IMR-90 (cell line): ENCODE measurements around the gene ADISSP. TPM values are rescaled to one million over a fixed set of nuclear protein-coding genes. Genes with fewer than 3 reads are reported as not detected.

ENCODE experiments used
- ATAC-seq: fragments of 200-7000 bp; cut with Tn5 transposase; 2 replicates; pipeline ENCODE4 v1.9.1; 2020; ENCODE audit warnings: low read depth, mild to moderate bottlenecking, moderate library complexity
- BruUV-seq: library from RNA; stranded (reverse); fragments of 400-500 nt; replicated peaks from 2 replicates; lab custom pipeline; 2021; lab: Mats Ljungman, UMichigan
- CTCF ChIA-PET: fragments of 300-600 bp; formaldehyde crosslinking; extraction: SDS; loops from one replicate; lab custom pipeline; 2021; ENCODE audit warnings: antibody characterized with exemption; lab: Yijun Ruan, JAX
- POLR2A ChIA-PET: fragments of 300-600 bp; sonication (Branson Sonifier 250); formaldehyde crosslinking; loops from one replicate; lab custom pipeline; 2022; ENCODE audit warnings: antibody characterized with exemption; ENCODE audit not compliant: unreplicated experiment; lab: Charles Lee
- DNase-seq: peaks from one replicate; pipeline ENCODE4 v3.0.0; 2013
- H2AFZ ChIP-seq: replicated peaks from 2 replicates; pipeline ENCODE3; 2013; ENCODE audit warnings: low read length, mild to moderate bottlenecking; ENCODE audit not compliant: poor library complexity
- H2AK5ac ChIP-seq: 2 replicates; pipeline ENCODE4 v1.6.1; 2013; ENCODE audit warnings: low read depth, low read length, inconsistent platforms
- H2AK9ac ChIP-seq: replicated peaks from 2 replicates; pipeline ENCODE3; 2013; ENCODE audit warnings: mild to moderate bottlenecking, low read depth, low read length, moderate library complexity; ENCODE audit not compliant: poor library complexity
- H2BK120ac ChIP-seq: 2 replicates; pipeline ENCODE4 v1.6.1; 2013; ENCODE audit warnings: low read depth, low read length, inconsistent platforms
- H2BK15ac ChIP-seq: 3 replicates; pipeline ENCODE4 v1.6.1; 2013; ENCODE audit warnings: low read depth, low read length, inconsistent platforms
- H2BK20ac ChIP-seq: 2 replicates; pipeline ENCODE4 v1.6.1; 2013; ENCODE audit warnings: low read depth, mild to moderate bottlenecking, inconsistent platforms, low read length, moderate library complexity
- H2BK5ac ChIP-seq: 2 replicates; pipeline ENCODE4 v1.6.1; 2013; ENCODE audit warnings: mild to moderate bottlenecking, low read depth, low read length, inconsistent platforms; ENCODE audit not compliant: poor library complexity, severe bottlenecking
- H3K14ac ChIP-seq: replicated peaks from 2 replicates; pipeline ENCODE4 v1.6.1; 2013; ENCODE audit warnings: low read depth, low read length, inconsistent platforms
- H3K18ac ChIP-seq: 2 replicates; pipeline ENCODE4 v1.6.1; 2013; ENCODE audit warnings: low read depth, low read length, control low read depth
- H3K23ac ChIP-seq: 2 replicates; pipeline ENCODE4 v1.6.1; 2013; ENCODE audit warnings: low read depth, low read length, inconsistent platforms
- H3K27ac ChIP-seq: 2 replicates; pipeline ENCODE4 v1.5.1; 2013; ENCODE audit warnings: mild to moderate bottlenecking, control low read depth, low read length; ENCODE audit not compliant: insufficient read depth
- H3K27me3 ChIP-seq: 2 replicates; pipeline ENCODE4 v1.6.1; 2013; ENCODE audit warnings: low read length; ENCODE audit not compliant: control insufficient read depth, insufficient read depth
- H3K36me3 ChIP-seq: 2 replicates; pipeline ENCODE4 v1.6.1; 2013; ENCODE audit warnings: low read length, mixed read lengths; ENCODE audit not compliant: control insufficient read depth, insufficient read depth
- H3K4ac ChIP-seq: 2 replicates; pipeline ENCODE4 v1.6.1; 2013; ENCODE audit warnings: low read depth, low read length, inconsistent platforms
- H3K4me1 ChIP-seq: 2 replicates; pipeline ENCODE4 v1.6.1; 2013; ENCODE audit warnings: low read length, mixed read lengths; ENCODE audit not compliant: control insufficient read depth, insufficient read depth
- H3K4me2 ChIP-seq: 2 replicates; pipeline ENCODE4 v1.6.1; 2013; ENCODE audit warnings: low read depth, mild to moderate bottlenecking, control low read depth, low read length, moderate library complexity
- H3K4me3 ChIP-seq: 2 replicates; pipeline ENCODE4 v1.5.1; 2013; ENCODE audit warnings: low read depth, mild to moderate bottlenecking, control low read depth, low read length, moderate library complexity; ENCODE audit not compliant: insufficient read depth
- H3K56ac ChIP-seq: 2 replicates; pipeline ENCODE4 v1.6.1; 2013; ENCODE audit warnings: low read length, inconsistent platforms; ENCODE audit not compliant: insufficient read depth; ENCODE audit errors: extremely low read depth
- H3K79me1 ChIP-seq, 2 experiments: 2 replicates each; pipeline ENCODE4 v1.6.1; 2013; ENCODE audit warnings: low read length in 2 of 2, inconsistent platforms in 1 of 2, low read depth in 1 of 2
- H3K9ac ChIP-seq: 2 replicates; pipeline ENCODE4 v1.6.1; 2013; ENCODE audit warnings: low read depth, low read length, control low read depth
- H3K9me1 ChIP-seq: 2 replicates; pipeline ENCODE4 v1.6.1; 2013; ENCODE audit warnings: low read length, inconsistent platforms; ENCODE audit not compliant: insufficient read depth
- H3K9me3 ChIP-seq: 2 replicates; pipeline ENCODE4 v1.6.1; 2013; ENCODE audit warnings: low read length; ENCODE audit not compliant: control insufficient read depth, insufficient read depth
- H4K20me1 ChIP-seq: 2 replicates; pipeline ENCODE4 v1.6.1; 2013; ENCODE audit warnings: low read length, inconsistent platforms; ENCODE audit not compliant: insufficient read depth
- H4K5ac ChIP-seq: 2 replicates; pipeline ENCODE4 v1.6.1; 2013; ENCODE audit warnings: mild to moderate bottlenecking, low read depth, low read length, control low read depth
- H4K8ac ChIP-seq, 2 experiments: 2 replicates each; pipeline ENCODE4 v1.6.1; 2013; ENCODE audit warnings: low read depth in 2 of 2, low read length in 2 of 2, control low read depth in 1 of 2, inconsistent platforms in 1 of 2
- H4K91ac ChIP-seq: 2 replicates; pipeline ENCODE4 v1.6.1; 2013; ENCODE audit warnings: low read depth, low read length, inconsistent platforms; ENCODE audit not compliant: insufficient read depth
- CTCF ChIP-seq: conservative IDR thresholded peaks from 2 replicates; pipeline ENCODE4 v1.5.1; 2012; ENCODE audit warnings: mild to moderate bottlenecking, low read depth, low read length, improper control_type of control experiment
- ELK1 ChIP-seq: fragments of 150-350 bp; IDR thresholded peaks from 2 replicates; pipeline ENCODE4 v1.6.1; 2016; ENCODE audit warnings: low read depth, mild to moderate bottlenecking, low read length, moderate library complexity, borderline replicate concordance
- FOS ChIP-seq: fragments of 150-350 bp; IDR thresholded peaks from 2 replicates; pipeline ENCODE4 v1.6.1; 2016; ENCODE audit warnings: low read depth, low read length
- MXI1 ChIP-seq: IDR thresholded peaks from 2 replicates; pipeline ENCODE4 v1.6.1; 2012; ENCODE audit warnings: low read depth, mild to moderate bottlenecking, low read length, moderate library complexity, borderline replicate concordance
- NFE2L2 ChIP-seq: fragments of 150-350 bp; IDR thresholded peaks from 2 replicates; pipeline ENCODE4 v1.6.1; 2016; ENCODE audit warnings: low read depth, mild to moderate bottlenecking, low read length
- RAD21 ChIP-seq: IDR thresholded peaks from 2 replicates; pipeline ENCODE4 v1.6.1; 2012; ENCODE audit warnings: low read length, improper control_type of control experiment
- RFX5 ChIP-seq: IDR thresholded peaks from 2 replicates; pipeline ENCODE4 v1.8.0; 2012; ENCODE audit warnings: low read depth, mild to moderate bottlenecking, low read length, moderate library complexity
- SMC3 ChIP-seq: fragments of 150-350 bp; IDR thresholded peaks from 2 replicates; pipeline ENCODE4 v1.6.1; 2016; ENCODE audit warnings: low read depth, mild to moderate bottlenecking, antibody characterized with exemption, low read length, moderate library complexity
- USF2 ChIP-seq: fragments of 150-350 bp; IDR thresholded peaks from 2 replicates; pipeline ENCODE4 v1.6.1; 2017; ENCODE audit warnings: mild to moderate bottlenecking, antibody characterized with exemption, low read length, low read depth
- WGBS, 2 experiments: methylation state at CpG; one replicate each; pipeline versions ENCODE4 v1.1.5 to v1.1.7; 2013; ENCODE audit warnings: missing lambda C conversion rate in 2 of 2; ENCODE audit not compliant: insufficient read length in 1 of 2; ENCODE audit errors: extremely low coverage in 2 of 2; 5-methylcytosine and 5-hydroxymethylcytosine counted together
- dilution Hi-C: fragments of 300-500 bp; cut with HindIII; formaldehyde crosslinking; loops from one replicate; pipeline ENCODE4 v1.14.3; 2018; ENCODE audit warnings: low sequenced_read_pairs; ENCODE audit not compliant: unreplicated experiment
- in situ Hi-C: fragments of 300-500 bp; cut with MboI; formaldehyde crosslinking; loops from 3 replicates; pipeline ENCODE4 v1.14.3; 2019; ENCODE audit warnings: low sequenced_read_pairs, inconsistent platforms, mixed read lengths
- intact Hi-C: fragments of 100-400 bp; cut with micrococcal nuclease; formaldehyde crosslinking; loops from 2 replicates; pipeline ENCODE4 v1.10.0; 2022
- polyA plus RNA-seq, 3 experiments: library from polyadenylated mRNA; depleted of rRNA; stranded (reverse); fragments of >200 nt; gene quantifications; 2 replicates each; pipeline ENCODE4 v1.2.3, GENCODE V29; 2012; ENCODE audit warnings: low replicate concordance in 1 of 3
- total RNA-seq: library from RNA; depleted of rRNA; stranded (reverse); fragments of >200 nt; gene quantifications from 2 replicates; pipeline ENCODE4 v1.2.3, GENCODE V29; 2012

The ADISSP gene
- total and polyA plus RNA-seq, 2 of the 4 experiments (the other 2 are of a cell fraction) = 31.9 to 58.2 TPM

- ChIA-PET POLR2A (interaction anchor here (1.3 to 1.5 kb wide), 2 partner anchors 31 to 33 kb away, joined by 4 to 5 read pairs; no protein-coding TSS in a partner anchor), CTCF (interaction anchor here (0.6 to 2.6 kb wide), 7 partner anchors 9 to 304 kb away, joined by 3 to 18 read pairs (median 4); partner anchors contain the start of genes ADISSP and AP5S1)
- no peak overlapping the region for H2BK20ac ChIP-seq
- BruUV-seq = no TSS peak
- peak overlapping the region; percentile 38; the same call in 1 of the 2 replicates for H4K91ac ChIP-seq
- 0 out of 2 replicates have a peak overlapping the region, but pooled peaks have one; percentile 33 for H3K23ac ChIP-seq
- DNase-seq = peak; percentile 22
- H3K36me3 ChIP-seq = peaks cover 11% of the 10 kb centered on the region
- no peak overlapping the region for H2AFZ ChIP-seq
- H3K14ac ChIP-seq = no peak overlapping the region
- H3K27ac ChIP-seq = no peak overlapping the region
- WGBS, 2 experiments = 88% methylated on average over 1 of the region's 5 CpGs; no CpG with 5 or more reads in 1 of the 2 experiments
- no peak overlapping the region for H4K8ac ChIP-seq
- peak overlapping the region; percentile 63; the same call in 1 of the 2 replicates for H3K4me2 ChIP-seq
- H3K9ac ChIP-seq = peak overlapping the region; percentile 46; the same call in 1 of the 2 replicates
- 0 out of 2 replicates have a peak overlapping the region, but pooled peaks have one; percentile 28 for H2AK5ac ChIP-seq
- no peak overlapping the region for H4K5ac ChIP-seq
- H3K9me3 ChIP-seq = no peaks in the 10 kb centered on the region
- H2BK15ac ChIP-seq = no peak overlapping the region
- H3K4me1 ChIP-seq = peaks cover 16% of the 10 kb centered on the region
- H3K27me3 ChIP-seq = no peaks in the 10 kb centered on the region
- H3K9me1 ChIP-seq = peaks cover 12% of the 10 kb centered on the region
- dilution Hi-C loops = no loop called here
- peak overlapping the region; percentile 6 for H3K4ac ChIP-seq
- H3K4me3 ChIP-seq = no peak overlapping the region
- no peak overlapping the region for H3K56ac ChIP-seq
- H4K20me1 ChIP-seq = peaks cover 37% of the 10 kb centered on the region
- TF ChIP-seq RAD21 (no peak), USF2 (no peak), SMC3 (no peak), RFX5 (no peak), NFE2L2 (no peak), CTCF (no peak), MXI1 (no peak), ELK1 (no peak), FOS (no peak)
- peaks cover 5 to 33% of the 10 kb centered on the region in 2 experiments; a peak in 3 of 4 replicates for H3K79me1 ChIP-seq
- no peak for ATAC-seq
- H2BK120ac ChIP-seq = no peak overlapping the region
- in situ Hi-C loops = loop anchor here (10.0 kb wide), 1 partner anchor 297 kb away; no protein-coding TSS in a partner anchor
- H2AK9ac ChIP-seq = no peak overlapping the region
- intact Hi-C loops = loop anchor here (2.0 to 5.0 kb wide), 4 partner anchors 59 to 285 kb away; partner anchors contain the start of gene MAVS
- H2BK5ac ChIP-seq = no peak overlapping the region
- H3K18ac ChIP-seq = no peak overlapping the region
Measured at GRCh38 chr20:3787324-3788014, 19.9 kb upstream of the ADISSP start.
